IMR-90 (cell line): ENCODE measurements around the gene PDE4C. TPM values are rescaled to one million over a fixed set of nuclear protein-coding genes. Genes with fewer than 3 reads are reported as not detected.

Experiments
- ATAC-seq: fragments of 200-7000 bp; cut with Tn5 transposase; 2 replicates; pipeline ENCODE4 v1.9.1; 2020; ENCODE audit warnings: low read depth, mild to moderate bottlenecking, moderate library complexity
- BruUV-seq: library from RNA; stranded (reverse); fragments of 400-500 nt; replicated peaks from 2 replicates; lab custom pipeline; 2021; lab: Mats Ljungman, UMichigan
- CTCF ChIA-PET: fragments of 300-600 bp; formaldehyde crosslinking; extraction: SDS; loops from one replicate; lab custom pipeline; 2021; ENCODE audit warnings: antibody characterized with exemption; lab: Yijun Ruan, JAX
- POLR2A ChIA-PET: fragments of 300-600 bp; sonication (Branson Sonifier 250); formaldehyde crosslinking; loops from one replicate; lab custom pipeline; 2022; ENCODE audit warnings: antibody characterized with exemption; ENCODE audit not compliant: unreplicated experiment; lab: Charles Lee
- DNase-seq: peaks from one replicate; pipeline ENCODE4 v3.0.0; 2013
- H2AFZ ChIP-seq: replicated peaks from 2 replicates; pipeline ENCODE3; 2013; ENCODE audit warnings: low read length, mild to moderate bottlenecking; ENCODE audit not compliant: poor library complexity
- H2AK5ac ChIP-seq: 2 replicates; pipeline ENCODE4 v1.6.1; 2013; ENCODE audit warnings: low read depth, low read length, inconsistent platforms
- H2AK9ac ChIP-seq: replicated peaks from 2 replicates; pipeline ENCODE3; 2013; ENCODE audit warnings: mild to moderate bottlenecking, low read depth, low read length, moderate library complexity; ENCODE audit not compliant: poor library complexity
- H2BK120ac ChIP-seq: 2 replicates; pipeline ENCODE4 v1.6.1; 2013; ENCODE audit warnings: low read depth, low read length, inconsistent platforms
- H2BK15ac ChIP-seq: 3 replicates; pipeline ENCODE4 v1.6.1; 2013; ENCODE audit warnings: low read depth, low read length, inconsistent platforms
- H2BK20ac ChIP-seq: 2 replicates; pipeline ENCODE4 v1.6.1; 2013; ENCODE audit warnings: low read depth, mild to moderate bottlenecking, inconsistent platforms, low read length, moderate library complexity
- H2BK5ac ChIP-seq: 2 replicates; pipeline ENCODE4 v1.6.1; 2013; ENCODE audit warnings: mild to moderate bottlenecking, low read depth, low read length, inconsistent platforms; ENCODE audit not compliant: poor library complexity, severe bottlenecking
- H3K14ac ChIP-seq: replicated peaks from 2 replicates; pipeline ENCODE4 v1.6.1; 2013; ENCODE audit warnings: low read depth, low read length, inconsistent platforms
- H3K18ac ChIP-seq: 2 replicates; pipeline ENCODE4 v1.6.1; 2013; ENCODE audit warnings: low read depth, low read length, control low read depth
- H3K23ac ChIP-seq: 2 replicates; pipeline ENCODE4 v1.6.1; 2013; ENCODE audit warnings: low read depth, low read length, inconsistent platforms
- H3K27ac ChIP-seq: 2 replicates; pipeline ENCODE4 v1.5.1; 2013; ENCODE audit warnings: mild to moderate bottlenecking, control low read depth, low read length; ENCODE audit not compliant: insufficient read depth
- H3K27me3 ChIP-seq: 2 replicates; pipeline ENCODE4 v1.6.1; 2013; ENCODE audit warnings: low read length; ENCODE audit not compliant: control insufficient read depth, insufficient read depth
- H3K36me3 ChIP-seq: 2 replicates; pipeline ENCODE4 v1.6.1; 2013; ENCODE audit warnings: low read length, mixed read lengths; ENCODE audit not compliant: control insufficient read depth, insufficient read depth
- H3K4ac ChIP-seq: 2 replicates; pipeline ENCODE4 v1.6.1; 2013; ENCODE audit warnings: low read depth, low read length, inconsistent platforms
- H3K4me1 ChIP-seq: 2 replicates; pipeline ENCODE4 v1.6.1; 2013; ENCODE audit warnings: low read length, mixed read lengths; ENCODE audit not compliant: control insufficient read depth, insufficient read depth
- H3K4me2 ChIP-seq: 2 replicates; pipeline ENCODE4 v1.6.1; 2013; ENCODE audit warnings: low read depth, mild to moderate bottlenecking, control low read depth, low read length, moderate library complexity
- H3K4me3 ChIP-seq: 2 replicates; pipeline ENCODE4 v1.5.1; 2013; ENCODE audit warnings: low read depth, mild to moderate bottlenecking, control low read depth, low read length, moderate library complexity; ENCODE audit not compliant: insufficient read depth
- H3K56ac ChIP-seq: 2 replicates; pipeline ENCODE4 v1.6.1; 2013; ENCODE audit warnings: low read length, inconsistent platforms; ENCODE audit not compliant: insufficient read depth; ENCODE audit errors: extremely low read depth
- H3K79me1 ChIP-seq, 2 experiments: 2 replicates each; pipeline ENCODE4 v1.6.1; 2013; ENCODE audit warnings: low read length in 2 of 2, inconsistent platforms in 1 of 2, low read depth in 1 of 2
- H3K9ac ChIP-seq: 2 replicates; pipeline ENCODE4 v1.6.1; 2013; ENCODE audit warnings: low read depth, low read length, control low read depth
- H3K9me1 ChIP-seq: 2 replicates; pipeline ENCODE4 v1.6.1; 2013; ENCODE audit warnings: low read length, inconsistent platforms; ENCODE audit not compliant: insufficient read depth
- H3K9me3 ChIP-seq: 2 replicates; pipeline ENCODE4 v1.6.1; 2013; ENCODE audit warnings: low read length; ENCODE audit not compliant: control insufficient read depth, insufficient read depth
- H4K20me1 ChIP-seq: 2 replicates; pipeline ENCODE4 v1.6.1; 2013; ENCODE audit warnings: low read length, inconsistent platforms; ENCODE audit not compliant: insufficient read depth
- H4K5ac ChIP-seq: 2 replicates; pipeline ENCODE4 v1.6.1; 2013; ENCODE audit warnings: mild to moderate bottlenecking, low read depth, low read length, control low read depth
- H4K8ac ChIP-seq, 2 experiments: 2 replicates each; pipeline ENCODE4 v1.6.1; 2013; ENCODE audit warnings: low read depth in 2 of 2, low read length in 2 of 2, control low read depth in 1 of 2, inconsistent platforms in 1 of 2
- H4K91ac ChIP-seq: 2 replicates; pipeline ENCODE4 v1.6.1; 2013; ENCODE audit warnings: low read depth, low read length, inconsistent platforms; ENCODE audit not compliant: insufficient read depth
- BHLHE40 ChIP-seq: fragments of 150-350 bp; IDR thresholded peaks from 2 replicates; pipeline ENCODE4 v1.6.1; 2016; ENCODE audit warnings: mild to moderate bottlenecking, low read depth, low read length
- CEBPB ChIP-seq: IDR thresholded peaks from 2 replicates; pipeline ENCODE4 v1.6.1; 2012; ENCODE audit warnings: low read depth, low read length, improper control_type of control experiment
- CHD1 ChIP-seq: IDR thresholded peaks from 2 replicates; pipeline ENCODE4 v1.6.1; 2012; ENCODE audit warnings: low read depth, low read length, improper control_type of control experiment
- CTCF ChIP-seq: conservative IDR thresholded peaks from 2 replicates; pipeline ENCODE4 v1.5.1; 2012; ENCODE audit warnings: mild to moderate bottlenecking, low read depth, low read length, improper control_type of control experiment
- ELK1 ChIP-seq: fragments of 150-350 bp; IDR thresholded peaks from 2 replicates; pipeline ENCODE4 v1.6.1; 2016; ENCODE audit warnings: low read depth, mild to moderate bottlenecking, low read length, moderate library complexity, borderline replicate concordance
- FOS ChIP-seq: fragments of 150-350 bp; IDR thresholded peaks from 2 replicates; pipeline ENCODE4 v1.6.1; 2016; ENCODE audit warnings: low read depth, low read length
- MAFK ChIP-seq: IDR thresholded peaks from 2 replicates; pipeline ENCODE4 v1.6.1; 2012; ENCODE audit warnings: low read depth, low read length, improper control_type of control experiment
- MAZ ChIP-seq: IDR thresholded peaks from 2 replicates; pipeline ENCODE4 v1.6.1; 2012; ENCODE audit warnings: low read depth, mild to moderate bottlenecking, low read length, improper control_type of control experiment, moderate library complexity, borderline replicate concordance
- MXI1 ChIP-seq: IDR thresholded peaks from 2 replicates; pipeline ENCODE4 v1.6.1; 2012; ENCODE audit warnings: low read depth, mild to moderate bottlenecking, low read length, moderate library complexity, borderline replicate concordance
- NFE2L2 ChIP-seq: fragments of 150-350 bp; IDR thresholded peaks from 2 replicates; pipeline ENCODE4 v1.6.1; 2016; ENCODE audit warnings: low read depth, mild to moderate bottlenecking, low read length
- POLR2A ChIP-seq: IDR thresholded peaks from 2 replicates; pipeline ENCODE4 v1.6.1; 2012; ENCODE audit warnings: mild to moderate bottlenecking, low read depth, low read length
- RAD21 ChIP-seq: IDR thresholded peaks from 2 replicates; pipeline ENCODE4 v1.6.1; 2012; ENCODE audit warnings: low read length, improper control_type of control experiment
- RFX5 ChIP-seq: IDR thresholded peaks from 2 replicates; pipeline ENCODE4 v1.8.0; 2012; ENCODE audit warnings: low read depth, mild to moderate bottlenecking, low read length, moderate library complexity
- USF2 ChIP-seq: fragments of 150-350 bp; IDR thresholded peaks from 2 replicates; pipeline ENCODE4 v1.6.1; 2017; ENCODE audit warnings: mild to moderate bottlenecking, antibody characterized with exemption, low read length, low read depth
- WGBS, 2 experiments: methylation state at CpG; one replicate each; pipeline versions ENCODE4 v1.1.5 to v1.1.7; 2013; ENCODE audit warnings: missing lambda C conversion rate in 2 of 2; ENCODE audit not compliant: insufficient read length in 1 of 2; ENCODE audit errors: extremely low coverage in 2 of 2; 5-methylcytosine and 5-hydroxymethylcytosine counted together
- dilution Hi-C: fragments of 300-500 bp; cut with HindIII; formaldehyde crosslinking; loops from one replicate; pipeline ENCODE4 v1.14.3; 2018; ENCODE audit warnings: low sequenced_read_pairs; ENCODE audit not compliant: unreplicated experiment
- in situ Hi-C: fragments of 300-500 bp; cut with MboI; formaldehyde crosslinking; loops from 3 replicates; pipeline ENCODE4 v1.14.3; 2019; ENCODE audit warnings: low sequenced_read_pairs, inconsistent platforms, mixed read lengths
- intact Hi-C: fragments of 100-400 bp; cut with micrococcal nuclease; formaldehyde crosslinking; loops from 2 replicates; pipeline ENCODE4 v1.10.0; 2022
- polyA plus RNA-seq, 3 experiments: library from polyadenylated mRNA; depleted of rRNA; stranded (reverse); fragments of >200 nt; gene quantifications; 2 replicates each; pipeline ENCODE4 v1.2.3, GENCODE V29; 2012; ENCODE audit warnings: low replicate concordance in 1 of 3
- total RNA-seq: library from RNA; depleted of rRNA; stranded (reverse); fragments of >200 nt; gene quantifications from 2 replicates; pipeline ENCODE4 v1.2.3, GENCODE V29; 2012

PDE4C gene
- total and polyA plus RNA-seq, 2 of the 4 experiments (the other 2 are of a cell fraction) = 0.18 to 0.24 TPM

- H3K9me3 ChIP-seq = peaks cover 3% of the 10 kb centered on the region; the same call in 1 of the 2 replicates
- ATAC-seq (no peak), DNase-seq (no peak)
- H2BK20ac ChIP-seq = no peak overlapping the region
- H3K9ac ChIP-seq = no peak overlapping the region
- no peak overlapping the region for H3K4me3 ChIP-seq
- H3K4me2 ChIP-seq = no peak overlapping the region
- no peak overlapping the region for H4K5ac ChIP-seq
- no peak overlapping the region for H2BK5ac ChIP-seq
- H3K27me3 ChIP-seq = peaks cover 21% of the 10 kb centered on the region; the same call in 1 of the 2 replicates
- ChIA-PET CTCF (no interaction called here), POLR2A (no interaction called here)
- H2AFZ ChIP-seq = no peak overlapping the region
- H3K4me1 ChIP-seq = no peaks in the 10 kb centered on the region
- H2AK5ac ChIP-seq = no peak overlapping the region
- H3K27ac ChIP-seq = no peak overlapping the region
- H4K20me1 ChIP-seq = peaks cover 5% of the 10 kb centered on the region; the same call in 1 of the 2 replicates
- no peak overlapping the region for H3K4ac ChIP-seq
- WGBS, 2 experiments = 70% methylated on average over 10 of the region's 18 CpGs; no CpG with 5 or more reads in 1 of the 2 experiments
- no peak overlapping the region for H2AK9ac ChIP-seq
- no peaks in the 10 kb centered on the region for H3K79me1 ChIP-seq
- no TSS peak for BruUV-seq
- in situ Hi-C loops = no loop called here
- intact Hi-C loops = no loop called here
- dilution Hi-C loops = no loop called here
- no peak for TF ChIP-seq MXI1
- no peak for TF ChIP-seq USF2
- TF ChIP-seq MAFK = no peak
- no peak for TF ChIP-seq RAD21
- no peak for TF ChIP-seq ELK1
- TF ChIP-seq BHLHE40 = no peak
- TF ChIP-seq MAZ = no peak
- TF ChIP-seq NFE2L2 = no peak
- no peak for TF ChIP-seq CEBPB
- TF ChIP-seq CHD1 = no peak
- TF ChIP-seq POLR2A = no peak
- TF ChIP-seq RFX5 = no peak
- no peak for TF ChIP-seq FOS
- no peak for TF ChIP-seq CTCF
- H3K56ac ChIP-seq = no peak overlapping the region
- no peak overlapping the region for H4K91ac ChIP-seq
- no peak overlapping the region for H2BK15ac ChIP-seq
- H3K36me3 ChIP-seq = no peaks in the 10 kb centered on the region
- H2BK120ac ChIP-seq = no peak overlapping the region
- no peaks in the 10 kb centered on the region for H3K9me1 ChIP-seq
- no peak overlapping the region for H3K23ac ChIP-seq
- no peak overlapping the region for H3K14ac ChIP-seq
- no peak overlapping the region for H3K18ac ChIP-seq
- no peak overlapping the region for H4K8ac ChIP-seq
These were observed 4.9 kb upstream of the PDE4C start for GRCh38 chr19:18230941-18231734.
